ENCODE results near the gene AGR3. TPM values are rescaled to one million over a fixed set of nuclear protein-coding genes. Genes with fewer than 3 reads are reported as not detected.

The AGR3 gene
- total RNA-seq, 1 donor from 2014 or later = not detected

DNA sequence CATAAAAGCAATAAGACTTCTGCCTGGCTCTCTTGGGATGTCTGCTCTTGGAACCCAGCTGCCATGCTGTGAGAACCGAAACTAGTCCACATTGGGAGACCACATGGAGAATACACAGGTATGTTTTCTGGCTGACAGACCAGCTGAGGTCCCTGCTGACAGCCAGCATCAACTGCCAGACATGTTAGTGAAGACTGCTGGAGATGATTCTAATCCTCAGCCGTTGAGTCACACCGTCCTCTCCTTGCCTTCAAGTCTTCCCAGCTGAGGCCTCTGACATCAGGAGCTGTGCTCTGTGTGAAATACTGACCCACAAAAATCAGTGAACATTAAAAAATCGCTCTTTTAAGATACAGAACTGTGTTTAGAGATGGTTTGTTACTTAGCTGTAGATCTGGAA lies 40.1 kb downstream of the AGR3 start:
- intact Hi-C loops (cut with DNase I) = no loop called here
- ATAC-seq (no peak), DNase-seq (ENCODE audit: low spot score) (no peak)

DNA sequence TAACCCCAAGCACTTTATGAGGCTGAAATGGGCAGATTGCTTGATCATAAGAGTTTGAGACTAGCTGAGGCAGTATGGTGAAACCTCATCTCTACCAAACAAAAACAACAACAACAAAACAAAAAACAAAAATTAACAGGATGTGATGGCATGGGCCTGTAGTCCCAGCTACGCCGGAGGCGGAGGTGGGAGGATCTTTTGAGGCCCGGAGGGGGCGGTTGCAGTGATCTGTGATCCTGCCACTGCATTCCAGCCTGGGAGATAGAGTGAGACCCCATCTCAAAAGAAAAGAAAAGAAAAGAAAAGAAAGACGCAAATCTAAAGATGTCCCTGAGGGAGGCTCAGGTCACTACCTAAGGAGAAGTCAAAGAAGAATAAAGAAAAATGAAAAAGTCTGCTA lies 41.7 kb downstream of the AGR3 start:
- no peak for DNase-seq (ENCODE audit: low spot score)
- ATAC-seq = no peak
- intact Hi-C loops (cut with DNase I) = no loop called here

DNA sequence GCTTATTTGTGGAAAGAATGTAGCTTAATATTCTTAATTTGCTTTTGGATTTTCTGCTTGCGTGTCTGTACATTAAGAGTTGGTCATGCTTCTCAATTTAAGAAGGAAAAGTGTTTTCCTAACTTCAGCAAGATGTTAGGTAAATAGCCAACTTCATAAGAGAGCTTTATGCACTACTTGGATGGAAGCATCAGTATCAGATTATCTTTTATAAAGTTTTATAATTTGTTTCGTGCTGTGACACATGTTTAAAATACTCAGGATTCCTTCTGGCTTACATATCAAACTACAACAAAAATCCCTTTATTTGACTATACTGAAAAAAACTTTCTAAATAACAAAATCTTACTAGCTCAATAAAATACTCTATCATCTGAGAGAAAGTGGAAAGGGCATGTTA lies 42.1 kb downstream of the AGR3 start:
- intact Hi-C loops (cut with DNase I) = no loop called here
- DNase-seq (ENCODE audit: low spot score) (no peak), ATAC-seq (no peak)

DNA sequence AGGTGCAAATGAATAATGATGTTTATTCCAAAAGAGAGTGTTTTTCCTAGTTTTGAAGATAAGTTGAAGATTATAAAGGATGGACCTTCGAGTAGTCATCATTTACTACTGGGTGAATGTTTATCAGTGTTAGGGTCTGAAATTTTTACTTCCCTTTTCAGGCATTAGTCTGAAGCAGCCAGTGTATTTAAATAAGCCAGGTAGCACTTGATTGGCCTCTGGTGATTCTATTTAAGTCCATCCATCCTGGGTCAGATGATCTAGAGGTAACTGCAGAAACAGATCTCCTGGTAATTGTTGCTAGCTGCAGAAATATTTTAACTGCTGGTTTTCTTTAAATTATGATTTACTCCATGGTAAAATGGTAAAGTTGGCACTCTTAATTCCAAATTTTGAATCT lies 42.9 kb downstream of the AGR3 start:
- DNase-seq (ENCODE audit: low spot score) = no peak
- no peak for ATAC-seq
- intact Hi-C loops (cut with DNase I) = no loop called here

- intact Hi-C loops (cut with DNase I) = no loop called here
- ATAC-seq (no peak), DNase-seq (ENCODE audit: low spot score) (no peak)
Measured at GRCh38 chr7:16838386-16838785, 43.4 kb downstream of the AGR3 start.

DNA sequence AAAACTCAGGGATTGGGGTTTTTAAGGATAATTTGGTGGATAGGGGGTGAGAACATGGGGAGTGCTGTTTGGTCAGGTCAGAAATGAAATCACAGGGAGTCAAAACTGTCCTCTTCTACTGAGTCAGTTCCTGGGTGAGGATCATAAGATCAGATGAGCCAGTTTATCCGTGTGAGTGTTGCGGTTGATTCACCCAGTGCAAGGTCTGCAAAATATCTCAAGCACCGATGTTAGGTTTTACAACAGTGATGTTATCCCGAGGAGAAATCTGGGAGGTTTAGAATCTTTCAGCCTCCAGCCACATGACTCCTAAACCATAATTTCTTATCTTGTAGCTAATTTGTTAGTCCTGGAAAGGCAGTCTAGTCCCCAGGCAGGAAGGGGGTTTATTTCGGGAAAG lies 45.3 kb downstream of the AGR3 start:
- ATAC-seq (no peak), DNase-seq (ENCODE audit: low spot score) (no peak)
- intact Hi-C loops (cut with DNase I) = no loop called here

GRCh38 chr7:16833373-16833772 lies 48.4 kb downstream of the AGR3 start:
- DNase-seq (ENCODE audit: low spot score) (no peak), ATAC-seq (no peak)
- intact Hi-C loops (cut with DNase I) = no loop called here

DNA sequence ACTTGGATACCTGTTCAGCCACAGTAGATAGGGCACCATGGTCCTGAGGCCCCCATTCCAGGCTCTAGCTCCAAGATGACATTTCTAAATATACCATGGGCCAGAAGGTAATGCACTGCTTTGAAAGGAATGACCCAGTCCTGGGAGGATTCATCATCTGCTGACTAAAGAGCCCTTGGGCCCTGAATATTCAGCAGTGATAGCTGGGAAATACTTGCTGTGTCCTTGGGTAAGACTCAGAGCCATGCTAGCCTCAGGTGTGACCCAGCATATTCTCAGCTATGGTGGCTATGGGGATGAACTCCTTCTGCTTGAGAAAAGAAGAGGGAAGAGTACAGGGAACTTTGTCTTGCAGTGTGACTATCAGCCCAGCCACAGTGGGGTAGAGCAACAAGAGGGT lies 55.7 kb downstream of the AGR3 start:
- intact Hi-C loops (cut with DNase I) = no loop called here
- DNase-seq (ENCODE audit: low spot score) = no peak
- ATAC-seq = no peak

- intact Hi-C loops (cut with DNase I) = no loop called here
- ATAC-seq (no peak), DNase-seq (ENCODE audit: low spot score) (no peak)
Measured at GRCh38 chr7:16822029-16822428, 59.8 kb downstream of the AGR3 start.

DNA sequence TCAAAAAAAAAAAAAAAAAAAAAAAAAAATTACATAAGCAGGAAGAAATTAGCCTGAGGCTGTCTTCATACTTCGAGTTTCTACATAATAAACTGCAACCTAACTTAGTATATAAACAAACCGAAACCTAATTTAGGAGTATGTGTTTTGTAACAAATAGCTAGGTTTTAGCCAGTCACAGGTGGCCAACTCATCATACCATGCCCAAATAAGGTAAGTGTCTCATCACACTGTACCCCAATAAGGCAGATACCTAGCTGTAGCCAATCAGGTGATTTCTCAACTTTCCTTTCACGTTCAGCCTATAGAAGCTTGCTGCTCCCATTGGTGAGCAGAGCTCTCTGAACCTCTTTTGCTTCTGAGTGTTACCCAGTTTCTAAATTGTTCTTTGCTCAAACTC lies 63.1 kb downstream of the AGR3 start:
- ATAC-seq = no peak
- intact Hi-C loops (cut with DNase I) = no loop called here
- DNase-seq (ENCODE audit: low spot score) = no peak

DNA sequence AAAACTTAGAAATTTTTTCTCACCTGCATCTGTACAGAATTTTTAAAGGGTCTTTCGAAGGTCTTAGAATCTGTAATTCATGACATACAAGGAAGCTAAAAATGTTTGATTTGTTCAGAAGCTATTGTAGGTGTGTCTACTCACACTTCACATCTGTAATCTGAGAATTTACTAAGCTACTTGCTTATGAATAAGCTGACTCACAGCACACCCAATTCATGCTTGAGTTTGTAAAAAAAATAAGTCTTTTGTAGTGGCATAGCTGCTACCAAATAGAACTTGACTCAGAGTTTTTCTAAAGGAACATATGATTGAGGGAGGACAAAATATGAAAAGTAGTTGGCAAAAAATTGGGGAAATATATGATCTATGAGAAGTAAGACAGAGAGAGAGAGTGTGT lies 64.2 kb downstream of the AGR3 start:
- intact Hi-C loops (cut with DNase I) = no loop called here
- DNase-seq (ENCODE audit: low spot score) (no peak), ATAC-seq (no peak)

GRCh38 chr7:16816824-16817223 lies 65.0 kb downstream of the AGR3 start:
- DNase-seq (ENCODE audit: low spot score) (no peak), ATAC-seq (peak; percentile 86)
- intact Hi-C loops (cut with DNase I) = no loop called here

DNA sequence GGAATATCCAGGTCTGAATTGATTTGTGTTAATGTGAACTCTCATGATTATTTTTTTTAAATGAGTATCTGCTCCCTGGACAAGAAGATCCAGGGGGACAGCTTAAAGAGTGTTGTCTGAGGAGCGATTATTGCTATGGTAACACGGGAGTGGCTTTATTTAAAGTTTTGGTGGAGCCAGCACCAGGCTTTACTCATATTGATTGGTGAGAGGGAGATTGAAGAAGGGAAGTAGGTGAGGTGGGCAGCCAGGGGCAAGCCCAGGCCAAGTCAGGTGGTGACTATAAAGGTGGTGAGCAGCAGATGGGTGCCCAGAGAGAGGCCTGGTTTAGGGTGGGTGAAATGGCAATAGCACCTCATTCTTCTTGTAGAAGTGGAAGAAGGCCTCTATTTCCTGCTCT lies 66.8 kb downstream of the AGR3 start:
- no peak for ATAC-seq
- intact Hi-C loops (cut with DNase I) = no loop called here
- DNase-seq (ENCODE audit: low spot score) = no peak

GRCh38 chr7:16813232-16813616 lies 68.6 kb downstream of the AGR3 start:
- ATAC-seq (peak; percentile 65), DNase-seq (ENCODE audit: low spot score) (no peak)
- intact Hi-C loops (cut with DNase I) = no loop called here

GRCh38 chr7:16812542-16813231 lies 69.1 kb downstream of the AGR3 start:
- intact Hi-C loops (cut with DNase I) = no loop called here

GRCh38 chr7:16811551-16811950 lies 70.2 kb downstream of the AGR3 start:
- ATAC-seq (no peak), DNase-seq (ENCODE audit: low spot score) (no peak)
- intact Hi-C loops (cut with DNase I) = no loop called here

More at GRCh38 chr7:16812542-16813231, 69.1 kb downstream of the AGR3 start:
- no peak for ATAC-seq
- DNase-seq (ENCODE audit: low spot score) = no peak

- intact Hi-C loops (cut with DNase I) = no loop called here
- no peak for DNase-seq (ENCODE audit: low spot score)
- ATAC-seq = no peak
Measured at GRCh38 chr7:16810573-16810972, 71.2 kb downstream of the AGR3 start.

DNA sequence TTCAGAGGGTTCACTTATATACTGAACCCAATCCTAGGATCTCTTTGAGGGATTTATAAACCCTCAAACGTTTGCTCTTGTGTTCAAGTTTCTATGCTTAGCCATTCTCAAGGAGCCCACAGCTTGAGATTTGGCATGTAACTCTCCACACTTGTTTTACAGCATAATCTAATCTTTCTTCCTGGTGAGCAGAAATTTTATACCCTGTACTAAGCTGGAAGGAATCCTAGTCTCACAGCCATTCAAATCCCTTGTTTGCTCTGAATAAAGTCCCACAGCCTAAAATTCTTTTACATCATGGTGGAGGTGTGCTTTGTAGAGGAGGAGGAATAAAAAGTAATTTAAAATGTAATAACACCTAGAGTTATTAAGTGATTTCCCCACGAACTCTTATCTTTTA lies 71.7 kb downstream of the AGR3 start:
- intact Hi-C loops (cut with DNase I) = no loop called here
- ATAC-seq = no peak
- no peak for DNase-seq (ENCODE audit: low spot score)
